H9 (cell line): Measurements from ENCODE around the gene PLCXD3. TPM values are rescaled to one million over a fixed set of nuclear protein-coding genes. Genes with fewer than 3 reads are reported as not detected.

ENCODE experiments used
- DNase-seq: peaks from one replicate; pipeline ENCODE4 v3.0.0-alpha.2; 2017
- H2AFZ ChIP-seq: one replicate; pipeline ENCODE4 v1.6.1; 2013; ENCODE audit warnings: mild to moderate bottlenecking, low read length, control low read depth, moderate library complexity
- H2AK5ac ChIP-seq: 2 replicates; pipeline ENCODE4 v1.6.1; 2013; ENCODE audit warnings: low read length, control low read depth, mixed read lengths; ENCODE audit not compliant: insufficient read length
- H2BK120ac ChIP-seq: one replicate; pipeline ENCODE4 v1.6.1; 2013; ENCODE audit warnings: low read depth, mild to moderate bottlenecking, low read length, control low read depth, inconsistent platforms; ENCODE audit not compliant: poor library complexity, severe bottlenecking
- H2BK12ac ChIP-seq: 2 replicates; pipeline ENCODE4 v1.6.1; 2013; ENCODE audit warnings: low read length, control low read depth, mixed read lengths, low read depth; ENCODE audit not compliant: insufficient read length
- H2BK15ac ChIP-seq: 2 replicates; pipeline ENCODE4 v1.6.1; 2013; ENCODE audit warnings: low read depth, low read length, control low read depth
- H2BK20ac ChIP-seq: one replicate; pipeline ENCODE4 v1.6.1; 2013; ENCODE audit warnings: low read depth, mild to moderate bottlenecking, low read length, control low read depth, inconsistent platforms; ENCODE audit not compliant: poor library complexity, severe bottlenecking
- H2BK5ac ChIP-seq: 2 replicates; pipeline ENCODE4 v1.6.1; 2013; ENCODE audit warnings: low read length, control low read depth, mixed read lengths; ENCODE audit not compliant: insufficient read length
- H3K14ac ChIP-seq: 2 replicates; pipeline ENCODE4 v1.6.1; 2013; ENCODE audit warnings: low read length, control low read depth; ENCODE audit not compliant: insufficient read depth
- H3K18ac ChIP-seq: 2 replicates; pipeline ENCODE4 v1.6.1; 2013; ENCODE audit warnings: low read depth, mild to moderate bottlenecking, mixed read lengths, low read length, control low read depth; ENCODE audit not compliant: insufficient read length
- H3K23ac ChIP-seq: 2 replicates; pipeline ENCODE4 v1.6.1; 2013; ENCODE audit warnings: low read length, control low read depth, mixed read lengths, low read depth; ENCODE audit not compliant: insufficient read length
- H3K23me2 ChIP-seq: 2 replicates; pipeline ENCODE4 v1.6.1; 2013; ENCODE audit warnings: low read depth, mild to moderate bottlenecking, mixed read lengths, low read length, control low read depth; ENCODE audit not compliant: insufficient read length, poor library complexity, severe bottlenecking
- H3K27ac ChIP-seq: 2 replicates; pipeline ENCODE4 v1.5.1; 2013; ENCODE audit warnings: low read length, control low read depth, mixed read lengths, low read depth; ENCODE audit not compliant: insufficient read length
- H3K27me3 ChIP-seq: 2 replicates; pipeline ENCODE4 v1.6.1; 2013; ENCODE audit warnings: low read length, control low read depth, inconsistent platforms; ENCODE audit not compliant: insufficient read depth
- H3K4ac ChIP-seq: 2 replicates; pipeline ENCODE4 v1.6.1; 2013; ENCODE audit warnings: low read depth, mild to moderate bottlenecking, control low read depth, inconsistent platforms, low read length, moderate library complexity
- H3K4me1 ChIP-seq: 2 replicates; pipeline ENCODE4 v1.6.1; 2013; ENCODE audit warnings: low read length, control low read depth, inconsistent platforms; ENCODE audit not compliant: insufficient read depth
- H3K4me2 ChIP-seq: 2 replicates; pipeline ENCODE4 v1.6.1; 2013; ENCODE audit warnings: low read length, control low read depth, mixed read lengths; ENCODE audit not compliant: insufficient read length, insufficient read depth
- H3K56ac ChIP-seq: 2 replicates; pipeline ENCODE4 v1.6.1; 2013; ENCODE audit warnings: low read depth, mild to moderate bottlenecking, mixed read lengths, low read length, control low read depth; ENCODE audit not compliant: insufficient read length
- H3K79me1 ChIP-seq: 2 replicates; pipeline ENCODE4 v1.6.1; 2013; ENCODE audit warnings: low read depth, mild to moderate bottlenecking, moderate library complexity, low read length, control low read depth, inconsistent platforms; ENCODE audit not compliant: insufficient read depth, poor library complexity, severe bottlenecking
- H3K79me2 ChIP-seq: 2 replicates; pipeline ENCODE4 v1.6.1; 2013; ENCODE audit warnings: low read length, control low read depth, inconsistent platforms; ENCODE audit not compliant: insufficient read depth
- H3K9ac ChIP-seq: 2 replicates; pipeline ENCODE4 v1.6.1; 2013; ENCODE audit warnings: low read length, control low read depth, mixed read lengths; ENCODE audit not compliant: insufficient read length; ENCODE audit errors: extremely low read depth
- H3K9me3 ChIP-seq: one replicate; pipeline ENCODE4 v1.6.1; 2013; ENCODE audit warnings: low read depth, low read length, inconsistent platforms; ENCODE audit not compliant: control insufficient read depth
- H3T11ph ChIP-seq: one replicate; pipeline ENCODE4 v1.6.1; 2013; ENCODE audit warnings: mild to moderate bottlenecking, low read length, control low read depth, inconsistent platforms
- H4K20me1 ChIP-seq: one replicate; pipeline ENCODE4 v1.6.1; 2013; ENCODE audit not compliant: control insufficient read depth, insufficient read length, insufficient read depth
- H4K5ac ChIP-seq: 2 replicates; pipeline ENCODE4 v1.6.1; 2013; ENCODE audit warnings: low read depth, mild to moderate bottlenecking, mixed read lengths, low read length, control low read depth; ENCODE audit not compliant: insufficient read length
- H4K8ac ChIP-seq: replicated peaks from 2 replicates; pipeline ENCODE4 v1.6.1; 2013; ENCODE audit warnings: low read length, control low read depth, mixed read lengths, low read depth; ENCODE audit not compliant: insufficient read length
- H4K91ac ChIP-seq: 2 replicates; pipeline ENCODE4 v1.6.1; 2013; ENCODE audit warnings: low read depth, mild to moderate bottlenecking, moderate library complexity, mixed read lengths, low read length, control low read depth; ENCODE audit not compliant: insufficient read length
- H3K27ac Mint-ChIP-seq, 3 experiments: 2 replicates in 2 of 3; 3 replicates in 1 of 3; pipeline ENCODE4 v1.8.0; 2020 to 2021; ENCODE audit warnings: mixed read lengths in 3 of 3, mild to moderate bottlenecking in 1 of 3, moderate library complexity in 1 of 3
- H3K27me3 Mint-ChIP-seq: 2 replicates; pipeline ENCODE4 v1.8.0; 2021; ENCODE audit warnings: low read depth, mild to moderate bottlenecking, moderate library complexity, mixed read lengths
- H3K36me3 Mint-ChIP-seq, 3 experiments: 2 replicates in 2 of 3; 3 replicates in 1 of 3; pipeline ENCODE4 v1.8.0; 2020 to 2021; ENCODE audit warnings: low read depth in 3 of 3, mixed read lengths in 3 of 3; ENCODE audit not compliant: insufficient read depth in 1 of 3
- H3K4me1 Mint-ChIP-seq, 2 experiments: 2 replicates each; pipeline ENCODE4 v1.8.0; 2020; ENCODE audit warnings: mixed read lengths in 2 of 2
- H3K4me3 Mint-ChIP-seq, 2 experiments: 2 replicates in 1 of 2; 3 replicates in 1 of 2; pipeline ENCODE4 v1.8.0; 2020 to 2021; ENCODE audit warnings: mild to moderate bottlenecking in 2 of 2, mixed read lengths in 2 of 2, moderate library complexity in 1 of 2
- H3K9me3 Mint-ChIP-seq, 2 experiments: 2 replicates in 1 of 2; 3 replicates in 1 of 2; pipeline ENCODE4 v1.8.0; 2020; ENCODE audit warnings: mild to moderate bottlenecking in 2 of 2, mixed read lengths in 2 of 2, moderate library complexity in 1 of 2
- WGBS: extraction: QIAGEN DNeasy Blood & Tissue Kit; methylation state at CpG from one replicate; pipeline ENCODE4 v1.1.7; 2013; ENCODE audit warnings: missing lambda C conversion rate, low lambda C conversion rate, mixed read lengths; ENCODE audit not compliant: insufficient read length; ENCODE audit errors: extremely low coverage; 5-methylcytosine and 5-hydroxymethylcytosine counted together
- total RNA-seq: library from RNA; stranded (reverse); gene quantifications from 2 replicates; pipeline ENCODE4 v1.2.1, GENCODE V29; 2021
- TF ChIP-seq, protein P1 (sequence below): fragments of 200-600 bp; sonication (generic); conservative IDR thresholded peaks from 3 replicates; pipeline ENCODE4 v1.8.0; 2021; ENCODE audit warnings: antibody characterized with exemption, mild to moderate bottlenecking

The PLCXD3 gene
- total RNA-seq, 1 experiment from 2014 or later, result not detected

DNA sequence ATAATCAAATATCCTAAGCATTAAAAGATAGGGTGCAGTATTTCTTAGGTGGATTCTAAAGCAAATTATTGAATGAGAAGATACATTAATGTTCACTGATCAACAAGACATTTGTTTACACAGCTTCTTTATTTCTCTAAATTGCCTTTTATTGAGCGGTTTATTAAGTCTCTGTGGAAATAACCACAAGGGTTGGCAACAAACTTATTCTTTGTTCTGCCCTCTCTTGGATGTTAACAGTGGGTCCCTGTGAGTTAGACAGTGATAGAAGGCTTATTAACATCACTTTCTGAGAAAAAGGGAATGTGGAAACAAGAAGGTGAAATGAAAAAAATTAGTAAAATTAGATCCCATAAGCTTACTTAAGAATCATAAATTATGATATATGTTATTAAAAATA lies 214.3 kb downstream of the PLCXD3 start:
- Histone ChIP-seq H2BK120ac (no peak overlapping the region), H3K4me2 (no peak overlapping the region), H3K4ac (no peak overlapping the region), H3K23ac (no peak overlapping the region), H3K56ac (no peak overlapping the region), H3K23me2 (no peaks in the 10 kb centered on the region), H3K9me3 (no peaks in the 10 kb centered on the region), H2BK12ac (no peak overlapping the region), H4K91ac (no peak overlapping the region), H3K27me3 (no peaks in the 10 kb centered on the region), H3K14ac (no peak overlapping the region), H2AK5ac (no peak overlapping the region), H2BK15ac (no peak overlapping the region), H2BK20ac (no peak overlapping the region), H3K79me1 (no peaks in the 10 kb centered on the region), H2BK5ac (no peak overlapping the region), H3K18ac (no peak overlapping the region), H3T11ph (no peak overlapping the region), H4K20me1 (no peaks in the 10 kb centered on the region), H4K8ac (no peak overlapping the region), H4K5ac (no peak overlapping the region), H3K27ac (no peak overlapping the region), H3K9ac (no peak overlapping the region), H2AFZ (no peak overlapping the region), H3K4me1 (no peaks in the 10 kb centered on the region), H3K79me2 (no peaks in the 10 kb centered on the region)
- no CpG with 5 or more reads among the region's 1 CpG for WGBS
- TF ChIP-seq, protein P1, sequence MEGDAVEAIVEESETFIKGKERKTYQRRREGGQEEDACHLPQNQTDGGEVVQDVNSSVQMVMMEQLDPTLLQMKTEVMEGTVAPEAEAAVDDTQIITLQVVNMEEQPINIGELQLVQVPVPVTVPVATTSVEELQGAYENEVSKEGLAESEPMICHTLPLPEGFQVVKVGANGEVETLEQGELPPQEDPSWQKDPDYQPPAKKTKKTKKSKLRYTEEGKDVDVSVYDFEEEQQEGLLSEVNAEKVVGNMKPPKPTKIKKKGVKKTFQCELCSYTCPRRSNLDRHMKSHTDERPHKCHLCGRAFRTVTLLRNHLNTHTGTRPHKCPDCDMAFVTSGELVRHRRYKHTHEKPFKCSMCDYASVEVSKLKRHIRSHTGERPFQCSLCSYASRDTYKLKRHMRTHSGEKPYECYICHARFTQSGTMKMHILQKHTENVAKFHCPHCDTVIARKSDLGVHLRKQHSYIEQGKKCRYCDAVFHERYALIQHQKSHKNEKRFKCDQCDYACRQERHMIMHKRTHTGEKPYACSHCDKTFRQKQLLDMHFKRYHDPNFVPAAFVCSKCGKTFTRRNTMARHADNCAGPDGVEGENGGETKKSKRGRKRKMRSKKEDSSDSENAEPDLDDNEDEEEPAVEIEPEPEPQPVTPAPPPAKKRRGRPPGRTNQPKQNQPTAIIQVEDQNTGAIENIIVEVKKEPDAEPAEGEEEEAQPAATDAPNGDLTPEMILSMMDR, result no peak
- Mint-ChIP-seq H3K4me1 (peaks cover 3 to 4% of the 10 kb centered on the region in 2 experiments; a peak in 1 of 4 replicates), H3K36me3 (no peaks in the 10 kb centered on the region), H3K27me3 (no peaks in the 10 kb centered on the region), H3K27ac (no peak overlapping the region), H3K4me3 (no peak overlapping the region), H3K9me3 (no peaks in the 10 kb centered on the region; a peak in 1 of 5 replicates)
- no peak for DNase-seq
